EH (cell line): ENCODE measurements around the gene KPNA5.
"Not testable (repeated sequence)": the region's sequence is repeated elsewhere in the genome, so short reads cannot be mapped to it uniquely, and the experiment has no call there.

Experiments
- DNase-seq: peaks from one replicate; pipeline ENCODE4 v3.0.0-alpha.2; 2015; ENCODE audit warnings: low read depth

KPNA5 gene

DNA sequence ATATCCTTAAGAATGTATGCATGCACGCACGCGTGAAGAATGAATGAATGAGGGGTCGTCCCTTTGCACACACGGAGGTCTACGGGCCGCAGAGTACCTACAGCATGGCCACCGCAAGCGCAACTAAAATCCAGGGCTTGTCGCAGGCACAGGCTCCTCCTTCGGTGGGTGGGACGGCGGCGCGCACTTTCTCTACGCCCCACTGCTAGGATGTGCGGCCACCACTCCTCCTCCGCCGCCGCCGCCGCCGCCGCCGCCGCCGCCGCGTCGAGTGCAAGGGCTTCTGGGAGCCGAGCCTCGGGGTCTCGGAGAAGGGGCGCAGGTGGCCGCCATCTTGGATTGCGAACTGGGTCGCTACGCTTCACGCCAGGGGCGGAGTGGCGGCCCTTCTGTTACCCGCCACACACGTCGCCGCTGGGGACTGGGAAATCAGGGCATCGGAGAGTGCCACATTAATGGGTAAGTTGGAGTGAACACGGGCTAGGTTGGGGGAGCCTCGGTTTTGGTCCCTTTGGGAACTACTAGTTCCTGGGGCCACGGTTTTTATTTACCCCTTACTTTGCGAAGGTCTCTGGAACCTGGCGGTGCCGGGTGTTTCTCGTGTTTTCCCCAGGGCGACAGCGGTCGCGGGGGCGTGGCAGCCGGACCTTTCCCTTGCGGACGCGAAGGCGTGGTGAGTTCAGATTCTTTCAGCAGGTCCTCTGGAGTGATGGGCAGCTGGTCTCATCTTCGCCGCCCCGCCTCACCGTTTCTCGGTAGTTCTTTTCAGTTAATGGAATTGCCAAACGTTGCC, at the start of gene KPNA5:
Gene KPNA5 (plus strand): TSS at position 332 of the 793 bp plus-strand sequence. CDS start 124 bp downstream, at position 456.
- peak; percentile 91 for DNase-seq

DNA sequence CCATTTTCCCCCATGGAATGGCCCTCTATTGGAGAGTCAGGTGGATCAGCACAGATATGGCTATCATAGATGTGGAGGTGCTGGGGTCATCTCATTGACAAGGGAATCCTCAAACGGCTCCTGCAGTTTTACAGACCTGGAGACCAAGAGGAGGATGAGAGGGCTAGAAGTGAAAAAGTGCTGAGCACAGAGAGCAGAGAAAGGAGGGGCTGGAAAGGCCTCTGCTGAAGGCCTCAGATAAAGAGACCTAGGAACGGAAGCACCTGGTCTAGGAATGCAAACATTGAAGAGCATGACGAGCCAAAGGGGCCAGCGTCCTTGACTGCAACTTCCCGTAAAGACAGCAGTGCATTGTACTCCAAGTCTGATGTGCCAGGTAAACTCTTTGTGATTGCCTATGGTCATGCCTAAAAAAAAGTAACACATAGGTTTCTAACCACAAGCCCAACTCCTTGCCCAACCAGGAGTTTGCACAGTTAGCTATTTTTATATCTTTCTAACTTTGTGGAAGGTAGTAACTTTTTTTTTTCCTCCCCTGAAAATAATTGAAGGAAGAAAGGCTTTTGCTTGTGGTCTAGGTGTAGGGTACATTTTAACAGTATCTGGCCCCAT, 49.5 kb upstream of the KPNA5 start:
- DNase-seq = no peak

DNA sequence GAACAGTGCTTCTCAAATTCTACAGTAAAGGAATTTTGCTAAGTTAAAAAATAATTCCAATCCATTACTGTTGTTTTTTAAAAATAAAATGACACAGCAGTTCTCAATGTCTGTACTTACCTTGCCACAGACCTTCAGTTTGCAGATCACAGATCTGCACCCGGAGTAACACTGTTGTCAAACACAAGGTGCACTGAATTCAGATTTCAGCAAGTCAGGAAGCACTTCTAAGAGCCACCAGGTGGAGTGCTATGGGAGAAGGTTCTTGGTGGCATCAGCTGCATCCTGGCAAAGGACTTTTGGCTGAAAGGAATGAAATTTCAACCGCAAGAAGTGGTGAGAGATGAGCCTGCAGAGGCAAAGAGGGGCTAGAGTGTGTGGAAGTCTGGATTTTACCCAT, 47.3 kb upstream of the KPNA5 start:
- no peak for DNase-seq

DNA sequence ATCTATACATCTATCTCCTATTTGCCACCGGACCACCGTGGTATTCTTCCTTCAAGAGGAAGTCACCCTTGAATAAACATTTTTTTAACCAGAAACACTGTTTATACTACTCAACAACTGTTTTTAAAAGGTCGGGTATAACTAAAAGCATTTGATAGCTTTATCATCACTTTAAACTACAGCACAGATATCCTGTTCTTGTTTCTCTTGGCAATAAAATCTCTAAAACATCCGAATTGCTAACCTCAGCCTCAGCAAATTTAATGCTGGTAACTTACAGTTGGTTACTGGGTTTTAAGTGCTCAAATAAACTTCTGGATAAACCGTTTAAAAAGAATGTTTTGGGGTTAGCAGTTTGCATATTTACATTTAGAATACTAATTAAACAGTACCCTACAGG, 32.9 kb upstream of the KPNA5 start:
- peak; percentile 60 for DNase-seq

DNA sequence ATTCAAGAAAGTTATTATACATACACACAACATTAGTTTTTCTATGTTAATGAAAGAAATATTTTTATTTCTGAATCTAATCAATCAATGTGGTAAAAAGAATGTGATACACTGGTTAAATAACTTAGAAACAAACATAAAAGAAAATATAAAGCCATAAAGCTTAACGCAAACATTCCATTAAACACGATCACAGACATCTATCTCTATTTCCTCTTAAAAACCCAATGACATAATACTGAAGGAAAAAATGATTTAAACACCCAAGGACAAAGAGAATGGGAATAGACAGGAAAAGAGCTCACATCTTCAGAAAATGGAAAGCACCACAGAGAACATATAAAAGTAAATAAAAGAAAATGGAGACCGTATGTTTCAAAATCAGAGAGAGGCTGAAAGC, 31.9 kb upstream of the KPNA5 start:
- DNase-seq = no peak

DNA sequence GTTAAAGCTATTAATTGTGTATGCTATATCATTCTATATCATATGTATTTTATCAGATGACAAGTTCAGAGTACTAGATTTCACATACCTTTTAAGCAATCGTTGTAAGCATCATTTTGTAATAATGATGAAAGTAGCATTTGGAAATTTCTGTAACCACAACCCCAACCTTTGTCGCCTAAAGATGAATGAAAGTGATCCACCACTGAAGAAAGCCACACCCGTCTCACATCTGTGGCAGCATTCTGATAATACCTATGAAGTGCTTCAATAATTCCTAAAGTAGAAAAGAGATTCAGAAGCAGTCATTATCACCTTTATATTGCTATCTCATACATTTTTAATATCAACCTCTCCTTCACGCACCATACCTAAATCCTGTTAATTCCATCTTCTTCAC, 29.1 kb upstream of the KPNA5 start:
- no peak for DNase-seq

DNA sequence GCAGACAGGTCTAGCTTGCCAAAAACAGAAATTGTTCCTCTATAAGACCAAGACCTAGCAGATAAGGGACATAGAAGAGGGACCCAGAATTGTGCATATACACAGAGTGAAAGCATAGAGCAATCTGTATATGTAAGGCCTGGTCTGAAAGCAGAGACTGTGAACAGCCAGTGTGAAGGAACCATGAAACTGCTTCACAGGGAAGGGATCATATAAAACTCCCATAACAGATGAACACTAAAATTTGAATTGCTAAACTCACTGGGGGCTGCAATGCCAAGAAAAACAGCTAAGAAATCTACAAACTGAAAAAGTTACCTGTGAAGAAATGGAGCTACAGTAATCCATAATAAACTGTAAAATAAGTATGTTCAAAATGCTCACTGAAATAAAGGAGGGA, 19.4 kb upstream of the KPNA5 start:
- DNase-seq = no peak

DNA sequence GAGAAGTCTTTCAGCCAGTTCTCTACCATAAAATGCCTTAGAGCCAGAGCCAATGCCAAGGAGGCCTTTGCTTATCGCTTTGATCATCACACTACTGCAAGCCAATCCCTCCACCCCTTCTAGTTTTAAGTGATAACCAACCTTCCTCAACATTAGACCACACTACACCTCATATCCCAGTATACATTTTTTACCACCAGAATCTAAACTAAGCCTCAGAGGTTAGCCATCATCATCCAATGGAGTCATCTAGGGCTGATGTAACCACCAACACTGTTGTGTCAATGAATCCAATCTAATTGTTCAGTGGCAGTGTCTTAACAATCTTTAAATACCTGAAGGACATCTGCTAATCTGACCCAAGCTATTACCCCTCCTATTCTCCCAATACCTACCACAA, 18.8 kb upstream of the KPNA5 start:
- no peak for DNase-seq

DNA sequence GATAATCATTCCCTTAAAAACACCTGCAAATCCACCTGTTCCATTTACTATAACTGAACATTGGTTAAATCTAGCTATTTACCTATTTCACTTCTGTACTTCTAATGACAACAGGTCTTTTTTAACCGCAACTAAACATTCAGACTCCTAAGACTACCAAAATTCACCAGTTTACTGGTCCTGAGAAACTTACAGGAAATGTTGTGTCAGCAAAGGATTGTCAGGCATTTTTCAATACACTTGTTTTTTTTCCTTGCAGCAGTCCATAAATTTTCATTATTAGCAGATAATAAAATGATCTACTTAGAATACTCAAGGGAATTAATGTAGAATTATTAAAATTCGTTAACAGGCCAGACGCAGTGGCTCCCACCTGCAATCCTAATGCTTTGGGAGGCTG, 17.7 kb upstream of the KPNA5 start:
- DNase-seq = no peak

DNA sequence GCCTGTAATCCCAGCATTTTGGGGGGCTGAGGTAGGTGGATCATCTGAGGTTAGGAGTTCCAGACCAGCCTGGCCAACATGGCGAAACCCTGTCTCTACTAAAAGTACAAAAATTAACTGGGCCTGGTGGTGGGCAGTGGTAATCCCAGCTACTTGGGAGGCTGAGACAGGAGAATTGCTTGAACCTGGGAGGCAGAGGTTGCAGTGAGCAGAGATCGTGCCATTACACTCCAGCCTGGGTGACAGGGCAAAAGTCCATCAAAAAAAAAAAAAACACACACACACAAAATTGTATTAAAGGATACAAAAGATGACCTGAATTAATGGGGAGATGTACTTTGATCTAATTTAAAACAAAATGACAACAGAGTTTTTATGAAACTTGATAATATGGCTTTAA, 16.8 kb upstream of the KPNA5 start:
- not testable (repeated sequence) for DNase-seq

DNA sequence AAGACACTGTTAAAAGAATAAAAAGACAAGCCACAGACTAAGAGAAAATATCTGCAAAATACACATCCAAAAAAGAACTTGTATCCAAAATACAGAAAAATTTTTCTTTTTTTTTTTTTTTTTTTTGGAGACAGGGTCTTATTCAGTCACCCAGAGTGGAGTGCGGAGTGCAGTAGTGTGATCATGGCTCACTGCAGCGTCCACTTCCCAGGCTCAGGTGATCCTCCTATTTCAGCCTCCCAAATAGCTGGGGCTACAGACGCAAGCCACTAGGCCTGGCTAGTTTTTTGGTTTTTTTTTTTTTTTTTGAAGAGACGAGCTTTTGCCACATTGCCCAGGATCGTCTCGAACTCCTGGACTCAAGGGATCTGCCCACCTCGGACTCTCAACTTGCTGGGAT, 15.5 kb upstream of the KPNA5 start:
- no peak for DNase-seq

DNA sequence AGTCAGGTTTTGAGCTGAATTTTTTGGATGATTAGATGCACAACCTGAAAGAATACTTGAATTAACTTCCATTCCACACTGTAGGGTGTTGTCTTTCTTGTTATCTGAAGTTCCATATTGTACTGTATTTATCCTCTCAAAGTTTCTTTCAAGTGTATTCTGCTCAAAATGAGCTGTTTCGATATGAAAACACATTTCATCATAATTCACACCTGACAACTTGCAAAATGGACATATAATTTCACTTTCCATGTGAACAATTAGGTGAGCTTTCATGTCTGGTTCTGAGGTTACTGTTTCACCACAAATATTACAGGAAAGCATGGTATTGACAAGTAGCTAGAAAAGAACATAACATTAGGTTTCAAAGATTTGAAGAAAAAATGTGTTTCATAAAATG, 14.1 kb upstream of the KPNA5 start:
- no peak for DNase-seq

DNA sequence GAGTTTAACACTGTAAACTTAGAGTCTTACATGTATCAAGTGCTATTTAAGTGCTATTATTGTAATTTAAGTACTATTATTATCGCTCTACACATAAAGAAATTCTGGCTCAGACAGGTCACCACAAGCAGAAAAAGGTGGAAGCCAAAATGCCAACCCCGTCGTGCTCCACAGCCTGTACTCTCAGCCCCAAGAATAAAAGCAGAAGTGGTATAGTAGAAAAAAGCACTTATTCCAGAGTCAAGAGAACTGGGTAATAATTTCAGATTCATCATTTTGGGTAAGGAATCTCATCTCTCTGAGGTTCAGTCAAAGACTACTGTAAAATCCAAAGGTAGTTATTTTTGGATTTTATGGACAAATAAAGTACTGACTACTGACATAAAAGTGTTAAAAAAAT, 13.4 kb upstream of the KPNA5 start:
- DNase-seq = no peak

DNA sequence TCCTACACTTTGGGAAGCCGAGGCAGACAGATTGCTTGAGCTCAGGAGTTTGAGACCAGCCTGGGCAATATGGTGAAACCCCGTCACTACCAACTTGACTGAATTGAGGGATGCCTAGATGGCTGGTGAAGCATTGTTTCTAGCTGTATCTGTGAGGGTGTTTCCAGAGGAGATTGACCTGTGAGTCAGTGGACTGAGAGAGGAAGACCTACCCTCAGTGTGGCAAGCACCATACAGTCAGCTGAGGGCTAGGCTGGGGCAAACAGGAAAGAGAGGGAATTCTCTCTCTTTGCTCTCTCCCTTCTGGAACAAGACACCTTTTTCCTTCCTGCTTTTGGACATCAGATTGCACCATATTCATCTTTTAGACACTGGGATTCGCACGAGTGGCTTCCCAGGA, 8.7 kb upstream of the KPNA5 start:
- no peak for DNase-seq

DNA sequence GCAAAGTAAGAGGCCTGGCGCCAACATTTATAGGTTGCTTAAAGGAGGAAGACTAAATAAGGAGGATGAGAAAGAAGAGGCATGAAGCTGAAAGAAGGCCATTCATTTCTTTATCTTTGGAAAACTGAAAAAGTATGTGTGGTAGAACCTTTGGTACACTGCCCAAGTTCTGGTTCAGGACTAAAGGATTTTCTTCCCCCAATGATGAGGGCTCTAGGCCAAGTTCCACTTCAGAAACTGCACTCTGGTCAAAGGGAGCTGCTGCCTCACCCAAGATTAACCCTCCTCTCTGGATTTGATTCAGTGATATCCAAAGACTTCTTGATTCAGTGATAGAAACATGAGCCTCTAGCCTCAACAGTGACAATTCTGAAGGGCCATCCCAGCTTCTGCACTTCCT, 5.0 kb upstream of the KPNA5 start:
- no peak for DNase-seq

DNA sequence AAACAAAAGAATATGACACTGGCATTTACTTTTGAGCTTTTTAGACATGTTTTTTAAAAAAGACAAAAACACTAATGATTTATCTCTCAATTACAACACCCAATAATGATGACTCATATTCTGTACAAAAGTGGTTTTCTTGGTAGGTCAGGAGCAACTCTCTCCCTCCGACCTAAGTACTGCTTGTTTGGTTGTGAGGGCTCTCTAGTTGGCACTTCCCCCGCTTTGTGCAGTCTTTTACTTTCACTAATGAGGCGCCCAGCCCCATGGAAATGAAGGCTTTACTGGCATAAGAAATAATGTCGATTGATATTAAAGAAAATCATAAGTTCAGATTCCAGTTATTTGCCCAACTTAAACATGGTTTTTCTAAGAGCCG, 1.3 kb downstream of the KPNA5 start:
- peak; percentile 48 for DNase-seq

DNA sequence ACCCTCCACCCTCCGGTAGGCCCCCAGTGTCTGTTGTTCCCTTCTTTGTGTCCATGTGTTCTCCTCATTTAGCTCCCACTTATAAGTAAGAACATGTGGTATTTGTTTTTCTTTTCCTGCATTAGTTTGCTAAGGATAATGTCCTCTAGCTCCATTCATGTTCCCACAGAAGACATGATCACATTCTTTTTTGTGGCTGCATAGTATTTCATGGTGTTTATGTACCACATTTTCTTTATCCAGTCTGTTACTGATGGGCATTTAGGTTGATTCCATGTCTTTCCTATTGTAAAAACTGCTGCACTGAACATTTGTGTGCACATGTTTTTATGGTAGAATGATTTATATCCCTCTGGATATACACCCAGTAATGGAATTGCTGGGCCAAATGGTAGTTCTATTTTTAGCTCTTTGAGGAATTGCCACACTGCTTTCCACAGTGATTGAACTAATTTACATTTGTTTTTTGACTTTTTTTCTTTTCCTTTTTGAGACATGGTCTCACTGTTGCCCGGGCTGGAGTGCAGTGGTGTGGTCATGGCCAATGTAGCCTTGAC, 4.5 kb downstream of the KPNA5 start:
- DNase-seq = peak; percentile 40

DNA sequence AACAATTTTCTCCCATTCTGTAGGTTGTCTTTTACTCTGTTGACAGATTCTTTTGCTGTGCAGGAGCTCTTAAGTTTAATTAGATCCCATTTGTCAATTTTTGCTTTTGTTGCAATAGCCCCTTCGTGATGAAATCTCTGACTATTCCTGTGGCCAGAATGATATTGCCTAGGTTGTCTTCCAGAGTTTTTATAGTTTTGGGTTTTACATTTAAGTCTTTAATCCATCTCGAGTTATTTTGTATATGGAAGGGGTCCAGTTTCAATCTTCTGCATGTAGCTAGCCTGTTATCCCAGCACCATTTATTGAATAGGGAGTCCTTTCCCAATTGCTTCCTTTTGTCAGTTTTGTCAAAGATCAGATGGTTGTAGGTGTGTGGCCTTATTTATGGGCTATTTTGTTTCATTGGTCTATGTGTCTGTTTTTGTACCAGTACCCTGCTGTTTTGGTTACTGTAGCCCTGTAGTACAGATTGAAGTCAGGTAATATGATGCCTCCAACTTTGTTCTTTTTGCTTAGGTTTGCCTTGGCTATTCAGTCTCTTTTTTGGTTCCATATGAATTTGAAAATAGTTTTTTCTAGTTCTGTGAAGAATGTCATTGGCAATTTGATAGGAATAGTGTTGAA, 5.6 kb downstream of the KPNA5 start:
- not testable (repeated sequence) for DNase-seq

DNA sequence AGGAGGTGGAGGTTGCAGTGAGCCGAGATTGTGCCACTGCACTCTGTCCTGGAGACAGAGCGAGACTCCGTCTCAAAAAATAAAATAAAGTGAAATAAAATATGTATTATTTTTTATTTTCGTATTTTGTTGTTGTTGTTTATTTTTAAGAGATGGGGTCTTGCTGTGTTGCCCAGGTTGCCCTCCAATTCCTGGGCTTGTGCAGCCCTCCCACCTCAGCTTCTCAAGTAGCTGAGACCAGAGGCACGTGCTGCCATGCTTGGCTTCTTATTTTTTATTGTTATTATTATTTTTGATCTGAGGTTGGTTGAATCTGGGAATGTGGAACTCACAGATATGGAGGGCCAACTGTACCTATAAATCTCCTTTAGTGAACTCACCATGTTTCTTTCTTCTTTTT, 10.1 kb downstream of the KPNA5 start:
- no peak for DNase-seq

DNA sequence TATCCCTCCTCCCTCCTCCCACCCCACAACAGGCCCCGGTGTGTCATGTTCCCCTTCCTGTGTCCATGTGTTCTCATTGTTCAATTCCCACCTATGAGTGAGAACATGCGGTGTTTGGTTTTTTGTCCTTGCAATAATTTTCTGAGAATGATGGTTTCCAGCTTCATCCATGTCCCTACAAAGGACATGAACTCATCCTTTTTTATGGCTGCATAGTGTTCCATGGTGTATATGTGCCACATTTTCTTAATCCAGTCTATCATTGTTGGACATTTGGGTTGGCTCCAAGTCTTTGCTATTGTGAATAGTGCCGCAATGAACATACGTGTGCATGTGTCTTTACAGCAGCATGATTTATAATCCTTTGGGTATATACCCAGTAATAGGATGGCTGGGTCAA, 11.9 kb downstream of the KPNA5 start:
- DNase-seq = not testable (repeated sequence)

DNA sequence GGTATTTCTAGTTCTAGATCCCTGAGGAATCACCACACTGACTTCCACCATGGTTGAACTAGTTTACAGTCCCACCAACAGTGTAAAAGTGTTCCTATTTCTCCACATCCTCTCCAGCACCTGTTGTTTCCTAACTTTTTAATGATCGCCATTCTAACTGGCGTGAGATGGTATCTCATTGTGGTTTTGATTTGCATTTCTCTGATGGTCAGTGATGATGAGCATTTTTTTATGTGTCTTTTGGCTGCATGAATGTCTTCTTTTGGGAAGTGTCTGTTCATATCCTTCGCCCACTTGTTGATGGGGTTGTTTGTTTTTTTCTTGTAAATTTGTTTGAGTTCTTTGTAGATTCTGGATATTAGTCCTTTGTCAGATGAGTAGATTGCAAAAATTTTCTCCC, 12.3 kb downstream of the KPNA5 start:
- DNase-seq = not testable (repeated sequence)

DNA sequence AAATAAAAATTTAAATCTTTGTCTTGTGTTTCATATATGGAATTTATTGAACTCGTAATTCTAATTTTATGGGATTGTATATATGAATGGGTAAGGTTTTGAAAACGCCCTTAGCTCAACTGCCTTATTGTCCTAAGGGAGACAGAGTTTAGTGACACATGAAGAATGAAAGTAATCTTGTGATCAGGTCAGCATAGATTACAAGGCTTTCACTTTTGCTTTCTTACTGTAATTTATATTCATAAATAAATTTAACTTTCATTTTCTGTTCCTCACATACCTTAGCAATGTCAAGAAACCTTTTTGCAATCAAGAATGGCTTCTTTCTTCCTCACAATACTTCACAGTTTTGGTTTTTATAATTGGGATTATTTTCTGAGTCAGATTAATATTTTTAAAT, 14.4 kb downstream of the KPNA5 start:
- DNase-seq = no peak

DNA sequence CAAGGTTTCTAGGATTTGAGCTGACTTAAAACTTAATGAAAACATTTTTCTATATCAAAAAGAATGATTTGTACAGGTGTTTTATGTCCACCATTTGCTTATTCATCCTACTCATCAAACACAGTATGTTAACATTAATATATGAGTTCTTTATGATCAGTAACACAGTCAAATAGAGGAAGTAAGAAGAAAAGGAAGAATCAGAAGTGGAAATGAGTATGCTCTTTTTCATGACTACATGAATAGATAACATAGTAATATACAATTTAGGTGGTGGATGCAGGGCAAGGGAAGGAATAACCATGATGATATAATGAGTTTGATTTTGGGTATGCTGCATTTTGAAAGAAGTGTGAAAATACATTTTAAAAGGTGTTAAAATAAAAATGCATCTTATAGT, 16.5 kb downstream of the KPNA5 start:
- no peak for DNase-seq
